ENCODE results near the gene CCDC117. TPM values are rescaled to one million over a fixed set of nuclear protein-coding genes. Genes with fewer than 3 reads are reported as not detected.
A peak's percentile ranks its signal among the peaks of the same experiment; 100 is the strongest.

The CCDC117 gene
- total and polyA plus RNA-seq, 5 donors from 2014 or later = 14.7 to 25.2 (median 16.1) TPM

- H3K27ac Mint-ChIP-seq = peak overlapping the region in 1 of 3 donors; percentile 44
- peak overlapping the region in 2 of 4 donors; percentile 30 for H3K4me3 Mint-ChIP-seq
- DNase-seq = peak; percentile 59 to 80 (median 69)
- H3K4me1 ChIP-seq (ENCODE audit: control insufficient read depth, insufficient read depth, low read length, poor library complexity, severe bottlenecking) = peaks cover 8% of the 10 kb centered on the region
- ATAC-seq (ENCODE audit: low read depth in 2 of 2) = peak; percentile 61 to 62
- H3K27me3 ChIP-seq (ENCODE audit: control insufficient read depth, insufficient read depth, low read length) = no peaks in the 10 kb centered on the region
- H3K36me3 ChIP-seq (ENCODE audit: control insufficient read depth, insufficient read depth, low read length) = no peaks in the 10 kb centered on the region
- H3K27ac ChIP-seq (ENCODE audit: insufficient read depth, low read length, poor library complexity, severe bottlenecking) = no peak overlapping the region
- peaks cover 10% of the 10 kb centered on the region for H3K36me3 Mint-ChIP-seq
- H3K9me3 ChIP-seq (ENCODE audit: control insufficient read depth in 2 of 2, low read length in 2 of 2) = no peaks in the 10 kb centered on the region
- peaks cover 0 to 1% (median 0%) of the 10 kb centered on the region in 7 donors for H3K9me3 Mint-ChIP-seq
- H3K4me3 ChIP-seq (ENCODE audit: low read depth, low read length) = no peak overlapping the region
- no peaks in the 10 kb centered on the region for H3K27me3 Mint-ChIP-seq
- H3K4me1 Mint-ChIP-seq = peaks cover 6 to 12% (median 9%) of the 10 kb centered on the region in 4 donors
Observed at GRCh38 chr22:28829358-28830181, 57.1 kb downstream of the CCDC117 start.

DNA sequence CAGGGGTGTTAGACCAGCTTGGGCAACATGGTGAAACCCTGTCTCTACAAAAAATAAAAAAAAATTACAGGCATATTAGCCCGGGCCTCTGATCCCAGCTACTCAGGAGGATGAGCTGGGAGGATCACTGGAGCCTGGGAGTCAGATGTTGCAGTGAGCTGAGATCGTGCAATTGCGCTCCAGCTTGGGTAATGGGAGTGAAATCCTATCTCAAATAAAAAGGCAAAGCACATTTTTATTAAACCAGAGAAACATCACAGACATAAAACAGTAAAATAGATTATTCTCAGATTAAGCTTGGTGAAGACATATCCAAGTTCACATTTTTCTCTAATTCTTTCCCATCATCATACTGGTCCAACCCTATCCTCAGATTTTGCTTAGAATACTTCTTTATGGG is 57.9 kb downstream of the CCDC117 start:
- no peaks in the 10 kb centered on the region for H3K36me3 ChIP-seq (ENCODE audit: control insufficient read depth, insufficient read depth, low read length)
- no peak overlapping the region for H3K4me3 Mint-ChIP-seq
- no peak for DNase-seq
- no peaks in the 10 kb centered on the region for H3K9me3 ChIP-seq (ENCODE audit: control insufficient read depth in 2 of 2, low read length in 2 of 2)
- no peaks in the 10 kb centered on the region for H3K27me3 ChIP-seq (ENCODE audit: control insufficient read depth, insufficient read depth, low read length)
- no peaks in the 10 kb centered on the region for H3K27me3 Mint-ChIP-seq
- H3K4me3 ChIP-seq (ENCODE audit: low read depth, low read length) = no peak overlapping the region
- ATAC-seq (ENCODE audit: low read depth in 2 of 2) = no peak
- H3K4me1 ChIP-seq (ENCODE audit: control insufficient read depth, insufficient read depth, low read length, poor library complexity, severe bottlenecking) = peaks cover 8% of the 10 kb centered on the region
- peaks cover 6 to 12% (median 9%) of the 10 kb centered on the region in 4 donors for H3K4me1 Mint-ChIP-seq
- no peak overlapping the region for H3K27ac Mint-ChIP-seq
- no peak overlapping the region for H3K27ac ChIP-seq (ENCODE audit: insufficient read depth, low read length, poor library complexity, severe bottlenecking)
- peaks cover 0 to 1% (median 0%) of the 10 kb centered on the region in 7 donors for H3K9me3 Mint-ChIP-seq
- peaks cover 10% of the 10 kb centered on the region for H3K36me3 Mint-ChIP-seq

DNA sequence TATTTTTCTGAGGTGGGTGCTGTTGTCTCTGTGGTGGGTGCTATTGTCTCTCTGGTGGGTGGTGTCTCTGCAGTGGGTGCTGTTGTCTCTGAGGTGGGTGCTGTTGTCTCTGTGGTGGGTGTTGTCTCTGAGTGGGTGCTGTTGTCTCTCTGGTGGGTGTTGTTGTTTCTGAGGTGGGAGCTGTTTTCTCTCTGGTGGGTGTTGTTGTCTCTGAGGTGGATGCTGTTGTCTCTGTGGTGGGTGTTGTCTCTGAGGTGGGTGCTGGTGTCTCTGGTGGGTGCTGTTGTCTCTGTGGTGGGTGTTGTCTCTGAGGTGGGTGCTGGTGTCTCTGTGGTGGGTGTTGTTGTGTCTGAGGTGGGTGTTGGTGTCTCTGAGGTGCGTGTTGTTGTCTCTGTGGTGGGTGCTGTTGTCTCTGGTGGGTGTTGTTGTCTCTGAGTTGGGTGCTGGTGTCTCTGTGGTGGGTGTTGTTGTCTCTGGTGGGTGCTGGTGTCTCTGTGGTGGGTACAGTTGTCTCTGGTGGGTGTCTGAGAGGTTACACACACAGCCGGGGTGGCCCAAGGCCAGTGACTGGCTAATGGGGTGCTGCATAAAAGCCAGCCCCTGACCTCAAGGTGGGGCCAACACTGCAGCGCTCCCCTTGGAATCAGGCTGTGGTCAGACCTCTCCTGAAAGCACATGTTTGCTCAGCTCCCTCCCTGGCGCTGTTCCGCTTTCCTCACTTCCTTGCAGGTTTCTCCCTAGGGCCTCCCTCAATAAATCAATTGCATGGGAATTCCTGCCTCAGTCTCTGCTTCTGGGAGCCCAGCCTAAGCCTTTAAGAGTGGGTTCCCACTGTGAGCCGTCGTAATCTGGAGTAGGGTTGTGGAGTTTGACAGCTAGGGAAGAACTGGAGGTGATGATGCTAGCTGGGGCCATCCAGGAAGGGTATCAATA is 58.9 kb downstream of the CCDC117 start:
- Histone ChIP-seq H3K27ac (ENCODE audit: insufficient read depth, low read length, poor library complexity, severe bottlenecking) (no peak overlapping the region), H3K36me3 (ENCODE audit: control insufficient read depth, insufficient read depth, low read length) (no peaks in the 10 kb centered on the region), H3K4me3 (ENCODE audit: low read depth, low read length) (no peak overlapping the region), H3K4me1 (ENCODE audit: control insufficient read depth, insufficient read depth, low read length, poor library complexity, severe bottlenecking) (peaks cover 8% of the 10 kb centered on the region), H3K9me3 (ENCODE audit: control insufficient read depth in 2 of 2, low read length in 2 of 2) (no peaks in the 10 kb centered on the region), H3K27me3 (ENCODE audit: control insufficient read depth, insufficient read depth, low read length) (no peaks in the 10 kb centered on the region)
- DNase-seq = no peak
- Mint-ChIP-seq H3K9me3 (peaks cover 0 to 1% (median 0%) of the 10 kb centered on the region in 7 donors), H3K4me1 (peaks cover 6 to 12% (median 9%) of the 10 kb centered on the region in 4 donors), H3K27me3 (no peaks in the 10 kb centered on the region), H3K4me3 (no peak overlapping the region), H3K36me3 (peaks cover 10% of the 10 kb centered on the region), H3K27ac (no peak overlapping the region)
- ATAC-seq (ENCODE audit: low read depth in 2 of 2) = no peak

GRCh38 chr22:28832731-28833130 is 60.2 kb downstream of the CCDC117 start:
- no peaks in the 10 kb centered on the region for H3K27me3 Mint-ChIP-seq
- no peak overlapping the region for H3K4me3 Mint-ChIP-seq
- H3K27ac Mint-ChIP-seq = no peak overlapping the region
- no peak for ATAC-seq (ENCODE audit: low read depth in 2 of 2)
- H3K4me1 ChIP-seq (ENCODE audit: control insufficient read depth, insufficient read depth, low read length, poor library complexity, severe bottlenecking) = peaks cover 8% of the 10 kb centered on the region
- no peak for DNase-seq
- H3K9me3 ChIP-seq (ENCODE audit: control insufficient read depth in 2 of 2, low read length in 2 of 2) = no peaks in the 10 kb centered on the region
- H3K4me3 ChIP-seq (ENCODE audit: low read depth, low read length) = no peak overlapping the region
- peaks cover 9% of the 10 kb centered on the region for H3K36me3 Mint-ChIP-seq
- no peaks in the 10 kb centered on the region for H3K27me3 ChIP-seq (ENCODE audit: control insufficient read depth, insufficient read depth, low read length)
- peaks cover 6 to 11% (median 8%) of the 10 kb centered on the region in 4 donors for H3K4me1 Mint-ChIP-seq
- no peak overlapping the region for H3K27ac ChIP-seq (ENCODE audit: insufficient read depth, low read length, poor library complexity, severe bottlenecking)
- H3K36me3 ChIP-seq (ENCODE audit: control insufficient read depth, insufficient read depth, low read length) = no peaks in the 10 kb centered on the region
- H3K9me3 Mint-ChIP-seq = peaks cover 0 to 1% (median 0%) of the 10 kb centered on the region in 7 donors

GRCh38 chr22:28833276-28833923 is 60.9 kb downstream of the CCDC117 start:
- H3K36me3 Mint-ChIP-seq = peaks cover 7% of the 10 kb centered on the region
- Histone ChIP-seq H3K9me3 (ENCODE audit: control insufficient read depth in 2 of 2, low read length in 2 of 2) (no peaks in the 10 kb centered on the region), H3K27ac (ENCODE audit: insufficient read depth, low read length, poor library complexity, severe bottlenecking) (no peak overlapping the region), H3K36me3 (ENCODE audit: control insufficient read depth, insufficient read depth, low read length) (no peaks in the 10 kb centered on the region), H3K27me3 (ENCODE audit: control insufficient read depth, insufficient read depth, low read length) (no peaks in the 10 kb centered on the region), H3K4me3 (ENCODE audit: low read depth, low read length) (no peak overlapping the region), H3K4me1 (ENCODE audit: control insufficient read depth, insufficient read depth, low read length, poor library complexity, severe bottlenecking) (peaks cover 8% of the 10 kb centered on the region)
- no peak for ATAC-seq (ENCODE audit: low read depth in 2 of 2)
- H3K27me3 Mint-ChIP-seq = no peaks in the 10 kb centered on the region
- no peaks in the 10 kb centered on the region for H3K9me3 Mint-ChIP-seq
- peaks cover 5 to 9% (median 7%) of the 10 kb centered on the region in 4 donors for H3K4me1 Mint-ChIP-seq
- no peak for DNase-seq
- no peak overlapping the region for H3K4me3 Mint-ChIP-seq
- H3K27ac Mint-ChIP-seq = peak overlapping the region in 1 of 3 donors; percentile 98

- Histone ChIP-seq H3K27me3 (ENCODE audit: control insufficient read depth, insufficient read depth, low read length) (no peaks in the 10 kb centered on the region), H3K4me1 (ENCODE audit: control insufficient read depth, insufficient read depth, low read length, poor library complexity, severe bottlenecking) (no peaks in the 10 kb centered on the region), H3K36me3 (ENCODE audit: control insufficient read depth, insufficient read depth, low read length) (no peaks in the 10 kb centered on the region), H3K9me3 (ENCODE audit: control insufficient read depth in 2 of 2, low read length in 2 of 2) (no peaks in the 10 kb centered on the region), H3K4me3 (ENCODE audit: low read depth, low read length) (no peak overlapping the region), H3K27ac (ENCODE audit: insufficient read depth, low read length, poor library complexity, severe bottlenecking) (no peak overlapping the region)
- no peaks in the 10 kb centered on the region for H3K27me3 Mint-ChIP-seq
- no peaks in the 10 kb centered on the region for H3K9me3 Mint-ChIP-seq
- ATAC-seq (ENCODE audit: low read depth in 2 of 2) = no peak
- DNase-seq = no peak
- peaks cover 7% of the 10 kb centered on the region for H3K36me3 Mint-ChIP-seq
- no peak overlapping the region for H3K4me3 Mint-ChIP-seq
- H3K27ac Mint-ChIP-seq = no peak overlapping the region
- H3K4me1 Mint-ChIP-seq = peaks cover 0 to 3% (median 1%) of the 10 kb centered on the region in 4 donors
Observed at GRCh38 chr22:28835630-28836189, 63.2 kb downstream of the CCDC117 start.

GRCh38 chr22:28837640-28838039 is 65.1 kb downstream of the CCDC117 start:
- Histone ChIP-seq H3K4me1 (ENCODE audit: control insufficient read depth, insufficient read depth, low read length, poor library complexity, severe bottlenecking) (no peaks in the 10 kb centered on the region), H3K36me3 (ENCODE audit: control insufficient read depth, insufficient read depth, low read length) (no peaks in the 10 kb centered on the region), H3K27me3 (ENCODE audit: control insufficient read depth, insufficient read depth, low read length) (no peaks in the 10 kb centered on the region), H3K4me3 (ENCODE audit: low read depth, low read length) (no peak overlapping the region), H3K9me3 (ENCODE audit: control insufficient read depth in 2 of 2, low read length in 2 of 2) (no peaks in the 10 kb centered on the region), H3K27ac (ENCODE audit: insufficient read depth, low read length, poor library complexity, severe bottlenecking) (no peak overlapping the region)
- no peak for DNase-seq
- Mint-ChIP-seq H3K4me3 (peak overlapping the region in 1 of 4 donors; percentile 85), H3K27me3 (no peaks in the 10 kb centered on the region), H3K4me1 (no peaks in the 10 kb centered on the region), H3K36me3 (peaks cover 6% of the 10 kb centered on the region), H3K9me3 (no peaks in the 10 kb centered on the region), H3K27ac (peak overlapping the region in 1 of 3 donors; percentile 20)
- no peak for ATAC-seq (ENCODE audit: low read depth in 2 of 2)
